Measurements from ENCODE around the gene PLCH1.

Gene PLCH1, protein sequence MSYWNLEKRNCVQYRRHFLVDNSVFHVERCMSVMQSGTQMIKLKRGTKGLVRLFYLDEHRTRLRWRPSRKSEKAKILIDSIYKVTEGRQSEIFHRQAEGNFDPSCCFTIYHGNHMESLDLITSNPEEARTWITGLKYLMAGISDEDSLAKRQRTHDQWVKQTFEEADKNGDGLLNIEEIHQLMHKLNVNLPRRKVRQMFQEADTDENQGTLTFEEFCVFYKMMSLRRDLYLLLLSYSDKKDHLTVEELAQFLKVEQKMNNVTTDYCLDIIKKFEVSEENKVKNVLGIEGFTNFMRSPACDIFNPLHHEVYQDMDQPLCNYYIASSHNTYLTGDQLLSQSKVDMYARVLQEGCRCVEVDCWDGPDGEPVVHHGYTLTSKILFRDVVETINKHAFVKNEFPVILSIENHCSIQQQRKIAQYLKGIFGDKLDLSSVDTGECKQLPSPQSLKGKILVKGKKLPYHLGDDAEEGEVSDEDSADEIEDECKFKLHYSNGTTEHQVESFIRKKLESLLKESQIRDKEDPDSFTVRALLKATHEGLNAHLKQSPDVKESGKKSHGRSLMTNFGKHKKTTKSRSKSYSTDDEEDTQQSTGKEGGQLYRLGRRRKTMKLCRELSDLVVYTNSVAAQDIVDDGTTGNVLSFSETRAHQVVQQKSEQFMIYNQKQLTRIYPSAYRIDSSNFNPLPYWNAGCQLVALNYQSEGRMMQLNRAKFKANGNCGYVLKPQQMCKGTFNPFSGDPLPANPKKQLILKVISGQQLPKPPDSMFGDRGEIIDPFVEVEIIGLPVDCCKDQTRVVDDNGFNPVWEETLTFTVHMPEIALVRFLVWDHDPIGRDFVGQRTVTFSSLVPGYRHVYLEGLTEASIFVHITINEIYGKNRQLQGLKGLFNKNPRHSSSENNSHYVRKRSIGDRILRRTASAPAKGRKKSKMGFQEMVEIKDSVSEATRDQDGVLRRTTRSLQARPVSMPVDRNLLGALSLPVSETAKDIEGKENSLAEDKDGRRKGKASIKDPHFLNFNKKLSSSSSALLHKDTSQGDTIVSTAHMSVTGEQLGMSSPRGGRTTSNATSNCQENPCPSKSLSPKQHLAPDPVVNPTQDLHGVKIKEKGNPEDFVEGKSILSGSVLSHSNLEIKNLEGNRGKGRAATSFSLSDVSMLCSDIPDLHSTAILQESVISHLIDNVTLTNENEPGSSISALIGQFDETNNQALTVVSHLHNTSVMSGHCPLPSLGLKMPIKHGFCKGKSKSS (N-terminal part only)

GRCh38 chr3:155744626-155745324 is at the start of gene PLCH1:
PLCH1 (minus strand) TSS chr3:155745071; CDS start chr3:155704224, 40,847 bp downstream.
- DNase-seq: peak; percentile 49

- no peak for DNase-seq
These were observed 47.7 kb upstream of the PLCH1 start for GRCh38 chr3:155792532-155792931.

- DNase-seq: no peak
These were observed 46.3 kb upstream of the PLCH1 start for GRCh38 chr3:155791190-155791589.

DNA sequence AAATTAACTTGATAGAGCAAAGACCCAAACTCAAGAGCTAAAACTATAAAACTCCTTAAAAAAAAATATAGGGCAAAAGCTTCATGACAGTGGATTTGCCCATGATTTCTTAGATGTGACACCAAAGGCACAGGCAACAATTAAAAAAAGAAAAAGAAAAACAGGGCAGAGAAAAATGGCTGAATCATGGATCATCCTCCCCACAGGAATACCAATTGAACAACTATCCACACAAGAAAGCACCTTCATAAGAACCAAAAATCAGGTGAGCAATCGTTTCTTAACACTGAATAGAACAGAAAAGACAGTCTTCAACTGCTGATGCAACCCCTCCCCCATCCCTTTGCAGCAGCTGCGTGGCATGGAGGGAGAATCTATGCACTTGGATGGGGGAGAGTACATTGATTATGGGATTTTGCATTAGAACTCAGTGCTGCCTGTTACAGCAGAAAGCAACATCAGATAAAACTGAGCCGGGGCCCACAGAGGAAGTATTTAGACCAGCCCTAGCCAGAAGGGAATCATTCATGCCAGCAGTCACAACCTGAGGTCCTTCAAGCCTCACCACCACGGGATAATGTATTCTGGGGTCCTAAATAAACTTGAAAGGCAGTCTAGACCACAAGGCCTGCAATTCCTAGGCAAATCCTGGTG is 45.5 kb upstream of the PLCH1 start:
- DNase-seq: no peak

DNA sequence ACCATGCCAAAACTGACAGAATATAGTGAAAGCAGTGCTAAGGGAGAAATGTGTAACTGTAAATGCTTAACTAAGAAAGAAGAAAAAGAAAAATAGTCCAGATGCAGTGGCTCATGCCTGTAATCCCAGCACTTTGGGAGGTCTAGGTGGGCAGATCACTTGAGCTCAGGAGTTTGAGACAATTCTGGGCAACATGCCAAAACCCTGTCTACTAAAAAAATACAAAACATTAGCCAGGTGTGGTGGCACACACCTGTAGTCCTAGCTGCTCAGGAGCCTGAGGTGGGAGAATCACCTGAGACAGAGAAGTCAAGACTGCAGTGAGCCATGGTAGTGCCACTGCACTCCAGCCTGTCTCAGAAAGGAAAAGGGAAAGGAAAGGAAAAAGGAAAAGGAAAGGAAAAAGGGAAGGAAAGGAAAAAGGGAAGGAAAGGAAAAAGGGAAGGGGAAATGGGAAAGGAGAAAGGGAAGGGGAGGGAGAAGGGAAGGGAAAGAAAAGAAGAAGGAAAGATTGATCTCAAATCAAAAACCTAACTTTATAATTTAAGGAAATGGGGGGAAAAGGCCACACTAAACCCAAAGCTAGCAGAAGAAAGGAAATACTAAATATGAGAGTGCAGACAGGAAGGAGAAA is 40.9 kb upstream of the PLCH1 start:
- no peak for DNase-seq

DNA sequence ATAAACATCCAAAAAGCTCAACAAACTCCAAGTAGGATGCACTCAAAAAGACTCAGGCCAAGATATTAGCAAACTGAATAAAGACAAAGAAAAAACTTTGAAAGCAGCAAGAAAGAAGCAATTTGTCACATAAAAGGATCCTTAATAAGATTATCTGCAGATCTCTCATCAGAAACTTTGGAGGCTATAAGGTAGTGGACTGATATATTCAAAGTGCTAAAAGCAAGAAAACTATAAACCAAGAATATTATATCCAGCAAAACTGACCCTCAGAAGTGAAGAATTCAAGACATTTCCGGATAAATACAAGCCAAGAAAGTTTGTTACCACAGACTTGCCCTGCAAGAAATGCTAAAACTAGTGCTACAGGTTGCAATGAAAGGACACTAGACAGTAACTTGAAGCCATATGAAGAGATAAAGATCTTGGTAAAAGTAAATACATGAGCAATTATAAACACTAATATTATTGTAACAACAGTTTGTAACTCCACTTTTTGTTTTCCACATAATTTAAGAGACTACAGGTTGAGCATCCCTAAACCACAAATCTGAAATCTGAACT is 37.6 kb upstream of the PLCH1 start:
- DNase-seq: no peak

DNA sequence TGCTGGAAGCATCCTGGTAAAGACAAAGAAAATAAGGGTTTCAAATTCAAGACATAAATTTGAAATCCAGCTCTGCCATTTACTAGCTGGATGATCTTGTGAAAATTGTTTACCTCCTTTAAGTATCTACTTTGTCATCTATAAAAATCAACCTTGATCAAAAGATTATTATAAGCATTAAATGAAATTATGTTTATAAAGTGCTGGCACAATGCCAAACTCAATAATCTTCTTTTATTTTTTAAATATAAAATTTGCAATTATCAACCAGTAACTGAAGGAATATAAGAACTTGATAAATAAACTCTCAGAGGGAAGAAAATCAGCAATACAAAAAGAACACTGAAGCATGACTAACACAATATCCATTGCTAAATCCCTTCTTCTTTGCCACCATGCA is 35.4 kb upstream of the PLCH1 start:
- no peak for DNase-seq

DNA sequence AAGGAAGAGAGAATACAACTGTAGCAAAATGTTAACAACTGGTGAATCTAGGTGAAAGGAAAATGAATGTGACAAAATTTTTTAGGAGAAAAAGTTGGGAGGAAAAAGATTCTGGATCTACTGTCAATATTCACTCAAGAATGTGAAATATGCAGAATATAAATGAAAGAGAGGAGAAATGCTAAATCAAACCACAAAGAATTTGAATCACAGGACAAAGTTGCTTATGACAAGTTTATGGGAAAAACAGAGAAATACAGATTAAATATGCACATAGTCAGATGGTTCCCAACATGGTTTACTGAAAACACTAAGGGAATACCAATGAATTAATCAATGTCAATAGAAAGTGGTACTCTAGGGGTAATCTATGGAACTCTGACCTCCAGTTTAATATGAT is 33.6 kb upstream of the PLCH1 start:
- no peak for DNase-seq

GRCh38 chr3:155772801-155773200 is 27.9 kb upstream of the PLCH1 start:
- DNase-seq: no peak

GRCh38 chr3:155771126-155771525 is 26.3 kb upstream of the PLCH1 start:
- DNase-seq: no peak

GRCh38 chr3:155766206-155766605 is 21.3 kb upstream of the PLCH1 start:
- no peak for DNase-seq

- no peak for DNase-seq
These were observed 19.1 kb upstream of the PLCH1 start for GRCh38 chr3:155763870-155764463.

GRCh38 chr3:155760653-155761052 is 15.8 kb upstream of the PLCH1 start:
- DNase-seq: no peak

GRCh38 chr3:155757577-155757976 is 12.7 kb upstream of the PLCH1 start:
- no peak for DNase-seq

- DNase-seq: no peak
These were observed 8.3 kb upstream of the PLCH1 start for GRCh38 chr3:155753038-155753639.

DNA sequence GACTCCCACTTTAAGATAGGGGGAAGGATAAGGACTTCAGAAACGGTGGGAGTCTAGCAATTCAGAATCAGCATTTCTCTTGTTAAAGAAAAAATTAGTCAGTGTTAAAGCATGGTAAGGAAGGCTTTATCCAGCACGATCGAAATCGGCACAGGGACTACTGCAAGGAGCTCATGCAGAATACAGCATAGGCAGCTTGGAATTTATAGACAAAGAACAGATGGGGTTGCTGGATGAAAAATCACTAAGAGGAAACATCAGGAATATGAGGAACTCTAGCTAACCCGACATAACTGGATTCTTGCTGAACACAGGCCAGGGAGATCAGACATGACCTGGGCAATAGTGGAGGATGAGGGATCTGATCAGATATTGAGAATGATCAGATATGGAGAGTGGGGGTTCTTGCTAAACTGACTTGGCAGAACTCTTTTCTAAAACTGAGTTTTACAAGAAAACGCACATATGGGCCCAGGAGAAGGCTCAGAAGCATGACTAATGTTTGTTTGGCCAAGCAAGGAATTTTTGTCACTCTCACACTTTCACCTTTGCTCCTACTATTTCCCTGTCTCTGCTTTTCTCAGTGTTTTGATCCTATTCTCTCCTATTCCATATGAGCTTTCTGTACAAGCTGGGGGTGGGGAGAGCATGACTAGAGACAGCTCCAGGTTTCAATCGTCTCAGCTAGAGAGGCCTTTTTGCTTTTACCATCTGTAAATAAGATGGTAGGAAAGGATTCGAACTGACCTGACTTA is 3.9 kb upstream of the PLCH1 start:
- no peak for DNase-seq

- DNase-seq: no peak
These were observed 3.0 kb upstream of the PLCH1 start for GRCh38 chr3:155747946-155748290.

DNA sequence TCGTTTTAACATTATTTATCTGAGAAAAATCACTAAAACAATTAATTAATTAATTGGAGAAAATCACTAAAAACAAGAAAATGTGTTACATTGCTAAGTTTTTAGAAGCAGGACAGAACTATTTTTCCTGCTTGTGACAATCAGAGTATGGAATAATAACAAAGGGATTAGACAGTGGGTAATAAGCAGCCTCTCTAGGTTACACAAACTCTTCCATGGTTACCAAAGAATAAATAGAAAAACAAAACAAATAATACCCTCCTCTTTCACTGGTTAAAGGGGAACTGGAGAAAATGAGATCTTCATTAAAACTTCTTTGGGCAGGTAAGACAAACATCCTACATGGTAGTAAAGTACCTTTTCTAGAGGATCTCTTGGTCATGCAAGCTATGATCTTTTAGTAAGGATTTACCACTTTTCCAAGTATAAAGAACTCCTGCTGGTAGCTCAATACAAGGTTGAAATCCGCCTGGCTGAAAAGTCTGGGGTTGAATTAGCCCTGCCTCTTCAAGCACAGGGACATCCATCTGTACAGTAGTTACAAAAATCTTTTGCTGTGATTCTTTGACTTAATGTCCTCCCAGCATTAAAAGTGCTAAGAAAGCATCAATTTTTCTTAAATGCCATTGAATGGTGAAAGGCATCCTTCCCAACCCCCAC is 2.5 kb upstream of the PLCH1 start:
- no peak for DNase-seq

GRCh38 chr3:155746703-155747102 is 1.8 kb upstream of the PLCH1 start:
- DNase-seq: no peak

All from activated T-cell treated with anti-CD3 and anti-CD28 coated beads, Interleukin-2, amount 50 U/mL, for 1 hour (primary cell).